NT2/D1 (cell line): ENCODE results near the gene MRTO4.

ENCODE experiments used
- SUZ12 ChIP-seq: IDR thresholded peaks from 2 replicates; pipeline ENCODE4 v1.6.1; 2011; ENCODE audit not compliant: insufficient read length, insufficient read depth; ENCODE audit errors: extremely low read depth
- YY1 ChIP-seq: IDR thresholded peaks from 2 replicates; pipeline ENCODE4 v1.6.1; 2011; ENCODE audit not compliant: insufficient read length, insufficient read depth

- TF ChIP-seq SUZ12 (no peak), YY1 (no peak)
Observed at GRCh38 chr1:19213580-19213979, 38.0 kb upstream of the MRTO4 start.
